NCI-H2029 (cell line): ENCODE measurements around the gene EIF4E1B.

ENCODE experiments used
- DNase-seq: peaks from one replicate; lab custom pipeline; 2025; lab: John Stamatoyannopoulos, UW

Gene EIF4E1B

GRCh38 chr5:176627582-176627981, 2.9 kb upstream of the EIF4E1B start:
- DNase-seq = no peak

GRCh38 chr5:176628406-176629228, 1.9 kb upstream of the EIF4E1B start:
- no peak for DNase-seq

GRCh38 chr5:176629317-176629852, 1.1 kb upstream of the EIF4E1B start:
- no peak for DNase-seq

GRCh38 chr5:176630681-176631222, 277 bp downstream of the EIF4E1B start:
- DNase-seq = no peak

- DNase-seq = peak; percentile 13
Observed at GRCh38 chr5:176631383-176632200, 1.1 kb downstream of the EIF4E1B start.

GRCh38 chr5:176632745-176633144, 2.3 kb downstream of the EIF4E1B start:
- peak; percentile 67 for DNase-seq

GRCh38 chr5:176633598-176633997, 3.1 kb downstream of the EIF4E1B start:
- no peak for DNase-seq

- no peak for DNase-seq
Observed at GRCh38 chr5:176636426-176636825, 6.0 kb downstream of the EIF4E1B start.

- no peak for DNase-seq
Observed at GRCh38 chr5:176637556-176637955, 7.1 kb downstream of the EIF4E1B start.

- no peak for DNase-seq
Observed at GRCh38 chr5:176638437-176638836, 8.0 kb downstream of the EIF4E1B start.

GRCh38 chr5:176639208-176639607, 8.7 kb downstream of the EIF4E1B start:
- DNase-seq = no peak

GRCh38 chr5:176639981-176640380, 9.5 kb downstream of the EIF4E1B start:
- DNase-seq = peak; percentile 62

- DNase-seq = no peak
Observed at GRCh38 chr5:176640616-176641015, 10.1 kb downstream of the EIF4E1B start.

- DNase-seq = no peak
Observed at GRCh38 chr5:176642675-176643490, 12.4 kb downstream of the EIF4E1B start.

GRCh38 chr5:176643491-176644219, 13.2 kb downstream of the EIF4E1B start:
- no peak for DNase-seq

- DNase-seq = no peak
Observed at GRCh38 chr5:176644294-176644693, 13.8 kb downstream of the EIF4E1B start.

- no peak for DNase-seq
Observed at GRCh38 chr5:176644878-176645670, 14.6 kb downstream of the EIF4E1B start.

GRCh38 chr5:176646049-176646706, 15.7 kb downstream of the EIF4E1B start:
- DNase-seq = no peak

- no peak for DNase-seq
Observed at GRCh38 chr5:176646707-176647029, 16.2 kb downstream of the EIF4E1B start.
